NB4 (cell line): Measurements from ENCODE around the gene MAGEA8.

Source experiments
- CTCF ChIP-seq: IDR thresholded peaks from one replicate; pipeline ENCODE4 v1.5.1; 2012; ENCODE audit warnings: low read depth, low read length
- MAX ChIP-seq: IDR thresholded peaks from 2 replicates; pipeline ENCODE4 v1.6.1; 2011; ENCODE audit warnings: low read depth, low read length
- MYC ChIP-seq: IDR thresholded peaks from 2 replicates; pipeline ENCODE4 v1.6.1; 2011; ENCODE audit warnings: low read depth, low read length
- POLR2A ChIP-seq: IDR thresholded peaks from 2 replicates; pipeline ENCODE4 v1.6.1; 2011; ENCODE audit warnings: mild to moderate bottlenecking; ENCODE audit not compliant: insufficient read length; ENCODE audit errors: extremely low read depth

GRCh38 chrX:149841929-149842328 is 39.1 kb upstream of the MAGEA8 start:
- TF ChIP-seq POLR2A: no peak
- no peak for TF ChIP-seq MAX
- TF ChIP-seq CTCF: no peak
- TF ChIP-seq MYC: no peak
